IPS-NIHi11 (cell line): Measurements from ENCODE around the gene CYB561A3.

ENCODE experiments used
- DNase-seq: peaks from one replicate; pipeline ENCODE4 v3.0.0; 2012; ENCODE audit warnings: mixed read lengths, low spot score

CYB561A3 gene

GRCh38 chr11:61369372-61370348 is 8.0 kb upstream of the CYB561A3 start:
- no peak for DNase-seq

GRCh38 chr11:61368646-61369045 is 7.0 kb upstream of the CYB561A3 start:
- no peak for DNase-seq

- no peak for DNase-seq
These were observed 5.7 kb upstream of the CYB561A3 start for GRCh38 chr11:61367406-61367805.

DNA sequence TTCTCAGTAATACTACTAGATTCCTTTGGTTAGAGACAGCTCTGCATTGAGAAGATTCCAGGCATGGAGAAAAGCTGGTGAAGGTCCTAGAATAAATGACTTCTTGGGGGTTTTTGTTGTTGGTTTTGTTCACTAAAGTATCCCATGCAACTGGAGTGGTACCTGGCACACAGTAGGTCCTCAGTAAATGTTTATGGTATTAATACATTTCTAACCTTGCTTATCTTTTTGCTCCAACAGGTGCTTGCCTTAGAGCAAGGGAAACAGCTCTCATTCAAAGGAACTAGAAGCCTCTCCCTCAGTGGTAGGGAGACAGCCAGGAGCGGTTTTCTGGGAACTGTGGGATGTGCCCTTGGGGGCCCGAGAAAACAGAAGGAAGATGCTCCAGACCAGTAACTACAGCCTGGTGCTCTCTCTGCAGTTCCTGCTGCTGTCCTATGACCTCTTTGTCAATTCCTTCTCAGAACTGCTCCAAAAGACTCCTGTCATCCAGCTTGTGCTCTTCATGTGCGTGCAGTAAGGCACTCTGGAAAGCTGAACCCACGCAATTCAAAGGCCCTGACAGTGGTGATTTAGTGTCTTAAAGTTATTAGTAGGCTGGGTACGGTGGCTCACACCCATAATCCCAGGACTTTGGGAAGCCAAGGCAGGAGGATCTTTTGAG is 2.5 kb upstream of the CYB561A3 start:
- no peak for DNase-seq

GRCh38 chr11:61362542-61362875 is 827 bp upstream of the CYB561A3 start:
- peak; percentile 36 for DNase-seq

DNA sequence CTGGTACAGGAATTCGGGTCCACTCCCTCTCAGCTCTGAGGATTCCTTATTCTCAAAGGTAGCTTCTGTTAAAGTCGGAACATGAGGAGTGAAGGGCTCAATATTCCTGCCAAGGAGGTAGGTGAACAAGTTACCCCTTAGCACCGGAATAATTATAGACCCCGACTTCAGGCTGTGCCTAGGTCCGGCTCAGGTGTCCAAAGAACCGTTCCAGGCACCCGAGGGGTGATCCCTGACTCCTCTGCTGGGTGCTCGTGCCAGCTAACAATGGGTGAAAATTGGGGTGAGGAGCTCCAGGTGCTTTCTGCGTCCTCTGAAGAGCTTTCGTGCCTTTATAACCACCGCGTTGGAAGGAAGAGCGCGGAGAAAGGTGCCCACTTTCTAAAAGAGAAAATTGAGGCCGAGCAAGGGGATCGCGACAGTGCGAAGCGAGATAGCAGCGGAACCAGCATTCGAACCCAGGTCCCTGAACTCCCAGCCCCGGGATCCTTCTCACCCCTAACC is 393 bp downstream of the CYB561A3 start:
- no peak for DNase-seq

- no peak for DNase-seq
These were observed 2.2 kb downstream of the CYB561A3 start for GRCh38 chr11:61359516-61359915.

DNA sequence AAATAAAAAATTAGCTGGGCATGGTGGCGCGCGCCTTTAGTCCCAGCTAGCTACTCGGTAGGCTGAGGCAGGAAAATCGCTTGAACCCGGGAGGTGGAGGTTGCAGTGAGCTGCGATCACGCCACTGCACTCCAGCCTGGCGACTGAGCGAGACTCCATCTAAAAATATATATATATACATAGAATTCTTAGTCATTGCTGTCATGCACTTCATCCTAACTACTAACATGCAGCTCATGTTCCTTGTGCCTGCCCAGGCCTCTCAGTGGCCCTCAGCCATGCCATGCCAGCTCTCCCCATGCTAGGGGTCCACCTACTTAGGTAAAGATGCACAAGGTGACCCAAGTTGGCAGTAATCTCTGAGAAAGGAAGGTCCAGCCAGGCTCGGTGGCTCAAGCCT is 3.1 kb downstream of the CYB561A3 start:
- no peak for DNase-seq

DNA sequence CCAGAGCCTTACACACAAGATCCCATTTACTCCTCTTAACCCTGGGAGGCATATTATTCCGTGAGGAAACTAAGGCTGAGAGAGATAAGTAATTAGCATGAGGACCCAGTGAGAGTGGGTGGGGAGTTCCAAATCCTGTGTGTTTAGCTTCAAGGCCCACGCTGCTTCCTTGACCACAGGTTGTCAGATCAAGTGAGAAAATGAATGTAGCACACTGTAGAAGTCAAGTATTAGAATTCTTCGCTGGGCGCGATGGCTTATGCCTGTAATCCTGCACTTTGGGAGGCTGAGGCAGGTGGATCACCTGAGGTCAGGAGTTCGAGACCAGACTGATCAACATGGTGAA is 3.8 kb downstream of the CYB561A3 start:
- no peak for DNase-seq

- no peak for DNase-seq
These were observed 4.3 kb downstream of the CYB561A3 start for GRCh38 chr11:61357233-61357893.

DNA sequence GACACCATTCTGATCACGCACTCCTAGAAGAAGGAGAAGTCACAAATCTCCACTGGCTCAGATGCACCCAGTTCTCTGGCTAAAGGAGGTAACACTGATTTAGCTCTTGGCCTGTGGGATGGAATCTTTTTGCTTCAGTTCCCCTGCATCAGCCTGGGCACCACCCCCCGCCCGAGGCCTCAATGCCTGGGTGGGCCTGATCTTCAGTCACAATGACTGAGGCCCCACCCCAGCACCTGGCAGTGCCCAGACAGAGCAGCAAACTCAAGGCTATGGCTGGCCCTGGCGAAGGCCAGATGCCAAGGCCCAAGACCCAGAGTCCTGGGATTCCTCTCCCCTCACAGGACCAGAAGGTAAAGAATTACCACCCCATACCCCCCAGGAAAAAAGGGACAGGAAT is 5.0 kb downstream of the CYB561A3 start:
- DNase-seq = no peak

- no peak for DNase-seq
These were observed 7.5 kb downstream of the CYB561A3 start for GRCh38 chr11:61354208-61354607.

GRCh38 chr11:61353131-61354067 is 8.3 kb downstream of the CYB561A3 start:
- no peak for DNase-seq

DNA sequence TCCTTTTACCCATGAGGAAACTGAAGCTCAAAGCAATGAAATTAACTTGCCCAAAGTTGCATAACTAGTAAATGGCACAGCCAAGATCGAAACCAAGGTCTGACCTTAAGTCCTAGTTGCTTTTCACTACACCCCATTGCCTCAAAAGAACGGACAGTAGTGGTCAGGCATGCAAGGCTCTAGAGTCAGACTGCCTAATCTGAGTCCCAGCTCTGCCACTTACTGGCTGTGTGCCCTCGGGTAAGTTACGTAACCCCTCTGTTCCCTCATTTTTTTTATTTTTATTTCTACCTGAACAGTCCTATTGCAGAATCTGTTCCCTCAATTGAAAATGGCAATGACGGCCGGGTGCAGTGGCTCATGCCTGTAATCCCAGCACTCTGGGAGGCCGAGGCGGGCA is 9.6 kb downstream of the CYB561A3 start:
- no peak for DNase-seq

- no peak for DNase-seq
These were observed 10.9 kb downstream of the CYB561A3 start for GRCh38 chr11:61350803-61351202.

DNA sequence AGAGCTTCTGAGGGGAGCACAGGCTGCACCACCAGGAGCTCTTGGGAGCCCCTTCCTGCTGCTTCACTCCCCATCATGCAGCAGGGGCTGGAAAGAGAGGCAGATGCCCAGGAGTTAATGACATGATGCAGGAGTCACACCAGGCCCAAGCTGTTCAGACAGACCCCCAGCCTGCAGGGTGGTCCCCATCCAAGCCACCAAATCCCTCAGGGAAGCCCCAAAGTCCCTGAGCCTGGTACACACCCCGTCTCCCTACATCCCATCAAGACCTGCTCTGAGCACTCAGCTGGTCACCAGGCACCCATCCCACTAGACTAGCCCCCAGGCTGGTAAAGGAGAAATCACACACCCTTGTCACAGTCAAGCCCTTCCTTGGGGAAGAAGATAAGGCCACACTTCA is 11.3 kb downstream of the CYB561A3 start:
- no peak for DNase-seq

- DNase-seq = no peak
These were observed 11.8 kb downstream of the CYB561A3 start for GRCh38 chr11:61349916-61350315.

GRCh38 chr11:61349189-61349751 is 12.4 kb downstream of the CYB561A3 start:
- no peak for DNase-seq

- DNase-seq = no peak
These were observed 13.7 kb downstream of the CYB561A3 start for GRCh38 chr11:61347916-61348461.

DNA sequence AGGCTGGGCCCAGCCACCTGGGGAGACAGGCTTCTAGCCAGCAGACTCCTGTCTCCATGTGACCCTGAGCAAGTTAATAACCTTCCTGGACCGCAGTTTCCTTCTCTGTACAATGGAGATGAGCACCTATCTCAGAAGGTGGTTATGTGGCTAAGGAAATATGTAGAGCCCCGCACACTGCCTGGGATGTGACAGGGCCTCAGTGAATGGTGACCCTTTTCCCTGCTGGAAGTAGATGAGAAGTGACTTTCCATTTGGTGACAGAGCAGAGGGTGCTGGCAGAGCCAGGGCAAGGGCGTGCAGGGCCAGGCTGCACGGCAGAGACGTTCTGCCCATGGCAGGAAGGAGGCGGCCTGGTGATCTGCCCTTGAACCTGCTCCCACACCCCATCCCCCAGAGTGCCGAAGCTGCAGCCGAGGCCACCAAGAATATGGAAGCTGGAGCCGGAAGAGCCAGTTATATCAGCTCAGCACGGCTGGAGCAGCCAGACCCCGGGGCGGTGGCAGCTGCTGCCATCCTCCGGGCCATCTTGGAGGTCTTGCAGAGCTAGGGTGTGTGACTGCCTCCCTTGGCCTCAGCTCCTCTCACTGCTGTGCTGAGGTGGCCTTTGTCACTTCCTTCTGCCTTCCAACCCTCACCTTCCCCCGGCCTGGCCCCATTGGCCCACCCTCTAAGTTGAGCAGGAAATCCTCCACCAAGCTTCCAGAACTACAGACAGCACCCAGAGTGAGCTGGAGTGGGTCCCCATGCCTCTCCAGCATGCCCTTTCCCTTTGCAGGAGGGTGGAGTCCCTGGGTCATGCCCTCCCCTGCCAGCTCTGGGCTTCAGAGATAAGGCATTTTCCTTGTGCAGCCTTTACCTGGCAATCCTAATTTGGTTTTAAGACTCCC is 15.5 kb downstream of the CYB561A3 start:
- DNase-seq = no peak
